HL-60 (cell line): ENCODE results near the gene PTEN.

Experiments
- POLR2AphosphoS5 ChIP-seq: IDR thresholded peaks from 2 replicates; pipeline ENCODE4 v1.6.1; 2012; ENCODE audit warnings: low read depth
- TF ChIP-seq, protein P1 (sequence below): IDR thresholded peaks from one replicate; pipeline ENCODE4 v1.5.1; 2011; ENCODE audit warnings: low read length, control low read depth, inconsistent platforms; ENCODE audit not compliant: insufficient read depth

DNA sequence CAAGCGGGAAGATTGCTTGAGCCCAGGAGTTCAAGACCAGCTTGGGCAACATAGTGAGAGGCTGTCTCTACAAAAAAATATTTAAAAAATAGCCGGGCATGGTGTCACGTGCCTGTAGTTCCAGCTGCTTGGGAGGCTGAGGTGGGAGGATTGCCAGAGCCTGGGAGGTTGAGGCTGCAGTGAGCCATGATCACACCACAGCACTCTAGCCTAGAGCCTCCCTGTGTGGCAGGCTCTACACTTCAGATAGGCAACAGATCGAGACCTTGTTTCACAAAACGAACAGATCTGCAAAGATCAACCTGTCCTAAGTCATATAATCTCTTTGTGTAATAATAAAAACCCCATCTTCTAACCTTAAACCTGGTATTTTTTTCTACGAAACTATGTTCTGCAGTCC, 76.8 kb downstream of the PTEN start:
- TF ChIP-seq, protein P1, sequence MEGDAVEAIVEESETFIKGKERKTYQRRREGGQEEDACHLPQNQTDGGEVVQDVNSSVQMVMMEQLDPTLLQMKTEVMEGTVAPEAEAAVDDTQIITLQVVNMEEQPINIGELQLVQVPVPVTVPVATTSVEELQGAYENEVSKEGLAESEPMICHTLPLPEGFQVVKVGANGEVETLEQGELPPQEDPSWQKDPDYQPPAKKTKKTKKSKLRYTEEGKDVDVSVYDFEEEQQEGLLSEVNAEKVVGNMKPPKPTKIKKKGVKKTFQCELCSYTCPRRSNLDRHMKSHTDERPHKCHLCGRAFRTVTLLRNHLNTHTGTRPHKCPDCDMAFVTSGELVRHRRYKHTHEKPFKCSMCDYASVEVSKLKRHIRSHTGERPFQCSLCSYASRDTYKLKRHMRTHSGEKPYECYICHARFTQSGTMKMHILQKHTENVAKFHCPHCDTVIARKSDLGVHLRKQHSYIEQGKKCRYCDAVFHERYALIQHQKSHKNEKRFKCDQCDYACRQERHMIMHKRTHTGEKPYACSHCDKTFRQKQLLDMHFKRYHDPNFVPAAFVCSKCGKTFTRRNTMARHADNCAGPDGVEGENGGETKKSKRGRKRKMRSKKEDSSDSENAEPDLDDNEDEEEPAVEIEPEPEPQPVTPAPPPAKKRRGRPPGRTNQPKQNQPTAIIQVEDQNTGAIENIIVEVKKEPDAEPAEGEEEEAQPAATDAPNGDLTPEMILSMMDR: no peak
- no peak for TF ChIP-seq POLR2AphosphoS5
